GM23338 (cell line): ENCODE measurements around the gene PIR. TPM values are rescaled to one million over a fixed set of nuclear protein-coding genes. Genes with fewer than 3 reads are reported as not detected.

Experiments
- ATAC-seq: fragments of 200-7000 bp; cut with Tn5 transposase; 3 replicates; pipeline ENCODE4 v1.9.1; 2020
- DNase-seq: peaks from one replicate; pipeline ENCODE4 v3.0.0-alpha.2; 2015; ENCODE audit warnings: low spot score
- H2AFZ ChIP-seq: fragments of 200-600 bp; sonication (generic); 2 replicates; pipeline ENCODE4 v1.8.0; 2016; ENCODE audit warnings: antibody characterized with exemption, mild to moderate bottlenecking, moderate library complexity
- H3F3A ChIP-seq: fragments of 200-600 bp; sonication (generic); replicated peaks from 2 replicates; pipeline ENCODE4 v1.8.0; 2017; ENCODE audit warnings: antibody characterized with exemption, mixed run types, low read depth
- H3K27ac ChIP-seq: fragments of 200-600 bp; sonication (generic); 2 replicates; pipeline ENCODE4 v1.6.1; 2016; ENCODE audit warnings: low read depth
- H3K27me3 ChIP-seq: fragments of 200-600 bp; sonication (generic); 2 replicates; pipeline ENCODE4 v1.8.0; 2016; ENCODE audit warnings: mild to moderate bottlenecking, mixed run types, moderate library complexity; ENCODE audit not compliant: insufficient read depth
- H3K36me3 ChIP-seq: fragments of 200-600 bp; sonication (generic); 2 replicates; pipeline ENCODE4 v1.8.0; 2016; ENCODE audit warnings: mild to moderate bottlenecking; ENCODE audit not compliant: insufficient read depth
- H3K4me1 ChIP-seq: fragments of 200-600 bp; sonication (generic); 2 replicates; pipeline ENCODE4 v1.8.0; 2016; ENCODE audit warnings: mild to moderate bottlenecking, moderate library complexity; ENCODE audit not compliant: insufficient read depth
- H3K4me2 ChIP-seq: fragments of 200-600 bp; sonication (generic); 2 replicates; pipeline ENCODE4 v1.7.1; 2017; ENCODE audit warnings: mixed run types
- H3K4me3 ChIP-seq: fragments of 200-600 bp; sonication (generic); 2 replicates; pipeline ENCODE4 v1.6.1; 2016; ENCODE audit warnings: mixed run types
- H3K79me2 ChIP-seq: fragments of 200-600 bp; sonication (generic); replicated peaks from 2 replicates; pipeline ENCODE4 v1.8.0; 2017; ENCODE audit warnings: mild to moderate bottlenecking; ENCODE audit not compliant: insufficient read depth
- H3K9me2 ChIP-seq: fragments of 200-600 bp; sonication (generic); 2 replicates; pipeline ENCODE4 v1.8.0; 2017; ENCODE audit not compliant: insufficient read depth
- H4K20me1 ChIP-seq: fragments of 200-600 bp; sonication (generic); replicated peaks from 2 replicates; pipeline ENCODE4 v1.8.0; 2017; ENCODE audit warnings: mild to moderate bottlenecking; ENCODE audit not compliant: insufficient read depth
- H3K27ac Mint-ChIP-seq: 2 replicates; pipeline ENCODE4 v1.8.0; 2020; ENCODE audit warnings: inconsistent platforms, mild to moderate bottlenecking, moderate library complexity, mixed read lengths
- H3K27me3 Mint-ChIP-seq: 3 replicates; pipeline ENCODE4 v1.8.0; 2022; ENCODE audit warnings: low read depth, mild to moderate bottlenecking, moderate library complexity, mixed read lengths, inconsistent platforms; ENCODE audit not compliant: insufficient read depth, poor library complexity
- H3K36me3 Mint-ChIP-seq: 3 replicates; pipeline ENCODE4 v1.8.0; 2021; ENCODE audit warnings: low read depth, mild to moderate bottlenecking, inconsistent platforms, moderate library complexity, mixed read lengths
- H3K4me1 Mint-ChIP-seq: 3 replicates; pipeline ENCODE4 v1.8.0; 2020; ENCODE audit warnings: mild to moderate bottlenecking, inconsistent platforms, mixed read lengths
- H3K4me3 Mint-ChIP-seq: 3 replicates; pipeline ENCODE4 v1.8.0; 2021; ENCODE audit warnings: moderate library complexity, mild to moderate bottlenecking, inconsistent platforms, mixed read lengths
- H3K9me3 Mint-ChIP-seq: 3 replicates; pipeline ENCODE4 v1.8.0; 2020; ENCODE audit warnings: moderate library complexity, mild to moderate bottlenecking, inconsistent platforms, mixed read lengths
- CREB1 ChIP-seq: fragments of 250-450 bp; sonication (Bioruptor Pico); IDR thresholded peaks from 2 replicates; pipeline ENCODE4 v1.5.0; 2020; ENCODE audit warnings: low read depth, mild to moderate bottlenecking, moderate library complexity
- EZH2 ChIP-seq: fragments of 200-600 bp; sonication (generic); IDR thresholded peaks from one replicate; pipeline ENCODE4 v1.8.0; 2017; ENCODE audit warnings: antibody characterized with exemption, mild to moderate bottlenecking, low read depth; ENCODE audit not compliant: unreplicated experiment
- EZH2phosphoT487 ChIP-seq: fragments of 200-600 bp; sonication (generic); IDR thresholded peaks from one replicate; pipeline ENCODE4 v1.8.1; 2018; ENCODE audit warnings: antibody characterized with exemption; ENCODE audit not compliant: unreplicated experiment
- JUNB ChIP-seq: IDR thresholded peaks from one replicate; pipeline ENCODE4 v1.6.1; 2016; ENCODE audit warnings: antibody characterized with exemption; ENCODE audit not compliant: unreplicated experiment
- NANOG ChIP-seq: IDR thresholded peaks from 2 replicates; pipeline ENCODE4 v1.6.1; 2016; ENCODE audit warnings: antibody characterized with exemption, borderline replicate concordance
- POLR2AphosphoS5 ChIP-seq: IDR thresholded peaks from 2 replicates; pipeline ENCODE4 v1.6.1; 2016; ENCODE audit warnings: antibody characterized with exemption, low read depth
- STAT1 ChIP-seq: IDR thresholded peaks from one replicate; pipeline ENCODE4 v1.6.1; 2016; ENCODE audit warnings: antibody characterized with exemption; ENCODE audit not compliant: unreplicated experiment
- ZNF114 ChIP-seq: fragments of 250-450 bp; sonication (Bioruptor Pico); IDR thresholded peaks from 2 replicates; pipeline ENCODE4 v1.5.0; 2020; ENCODE audit warnings: mild to moderate bottlenecking, moderate library complexity
- polyA plus RNA-seq: library from polyadenylated mRNA; unstranded; fragments of >200 nt; fragmentation: Nextera tagmentation; extraction: Ambion mirVana; gene quantifications from 2 replicates; pipeline ENCODE4 v1.2.1, GENCODE V29; 2016
- total RNA-seq: library from RNA; depleted of rRNA; stranded (reverse); fragments of >200 nt; shearing (Covaris generic); gene quantifications from 2 replicates; pipeline ENCODE4 v1.2.3, GENCODE V29; 2014
- TF ChIP-seq, protein P1 (sequence below): IDR thresholded peaks from 2 replicates; pipeline ENCODE4 v1.6.1; 2016; ENCODE audit warnings: antibody characterized with exemption
- TF ChIP-seq, protein P2 (sequence below): fragments of 250-450 bp; sonication (Bioruptor Pico); IDR thresholded peaks from 2 replicates; pipeline ENCODE4 v1.5.0; 2020; ENCODE audit warnings: mild to moderate bottlenecking, moderate library complexity
- TF ChIP-seq, protein P3 (sequence below), 2 experiments: fragments of 200-600 bp in 1 of 2; sonication (generic) in 1 of 2; conservative IDR thresholded peaks; 2 replicates each; pipeline versions ENCODE4 v1.5.1 to v1.6.1; 2016 to 2017; ENCODE audit warnings: antibody characterized with exemption in 2 of 2, low read depth in 2 of 2, mild to moderate bottlenecking in 2 of 2, moderate library complexity in 1 of 2

Gene PIR
- total and polyA plus RNA-seq, 2 experiments from 2014 or later: 13.1 to 25.2 TPM

DNA sequence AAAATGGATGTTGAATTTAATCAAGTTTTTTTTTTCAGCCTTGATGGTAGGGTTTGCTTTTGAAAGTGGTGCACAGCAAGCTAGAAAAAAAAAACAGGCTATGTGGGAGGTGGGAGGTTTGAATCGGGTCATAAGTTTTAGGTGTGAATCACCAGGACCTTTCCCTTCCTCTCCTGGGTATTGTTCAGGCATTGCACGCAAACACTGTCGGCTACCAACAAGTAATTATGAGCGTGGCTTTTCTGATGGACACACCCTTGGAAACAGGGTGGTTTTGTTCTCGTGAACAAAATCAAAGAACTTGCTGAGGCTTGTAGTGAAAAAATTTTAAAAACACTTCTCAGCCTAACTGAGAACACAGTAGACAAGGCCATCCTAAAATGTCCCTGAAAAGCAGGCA is 18.1 kb downstream of the PIR start:
- no peak overlapping the region for H3K4me2 ChIP-seq
- H3K9me2 ChIP-seq: no peaks in the 10 kb centered on the region
- H3K79me2 ChIP-seq: no peaks in the 10 kb centered on the region
- H3K27ac ChIP-seq: peak overlapping the region; percentile 82; the same call in 1 of the 2 replicates
- H4K20me1 ChIP-seq: no peaks in the 10 kb centered on the region
- Mint-ChIP-seq H3K27ac (peak overlapping the region; percentile 74; the same call in 1 of the 2 replicates), H3K36me3 (peaks cover 6% of the 10 kb centered on the region; the same call in 2 of the 3 replicates), H3K9me3 (no peaks in the 10 kb centered on the region), H3K4me3 (no peak overlapping the region), H3K4me1 (peaks cover 18% of the 10 kb centered on the region; the same call in 2 of the 3 replicates), H3K27me3 (peaks cover 2% of the 10 kb centered on the region)
- no peaks in the 10 kb centered on the region for H3K36me3 ChIP-seq
- DNase-seq: no peak
- no peak for TF ChIP-seq CREB1 (CRISPR knock-in tag)
- TF ChIP-seq, protein P1, sequence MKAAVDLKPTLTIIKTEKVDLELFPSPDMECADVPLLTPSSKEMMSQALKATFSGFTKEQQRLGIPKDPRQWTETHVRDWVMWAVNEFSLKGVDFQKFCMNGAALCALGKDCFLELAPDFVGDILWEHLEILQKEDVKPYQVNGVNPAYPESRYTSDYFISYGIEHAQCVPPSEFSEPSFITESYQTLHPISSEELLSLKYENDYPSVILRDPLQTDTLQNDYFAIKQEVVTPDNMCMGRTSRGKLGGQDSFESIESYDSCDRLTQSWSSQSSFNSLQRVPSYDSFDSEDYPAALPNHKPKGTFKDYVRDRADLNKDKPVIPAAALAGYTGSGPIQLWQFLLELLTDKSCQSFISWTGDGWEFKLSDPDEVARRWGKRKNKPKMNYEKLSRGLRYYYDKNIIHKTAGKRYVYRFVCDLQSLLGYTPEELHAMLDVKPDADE: no peak
- no peak for TF ChIP-seq POLR2AphosphoS5
- H3K4me1 ChIP-seq: peaks cover 12% of the 10 kb centered on the region
- no peak for ATAC-seq
- H2AFZ ChIP-seq: no peak overlapping the region
- no peaks in the 10 kb centered on the region for H3K27me3 ChIP-seq
- H3F3A ChIP-seq: no peaks in the 10 kb centered on the region
- H3K4me3 ChIP-seq: no peak overlapping the region

DNA sequence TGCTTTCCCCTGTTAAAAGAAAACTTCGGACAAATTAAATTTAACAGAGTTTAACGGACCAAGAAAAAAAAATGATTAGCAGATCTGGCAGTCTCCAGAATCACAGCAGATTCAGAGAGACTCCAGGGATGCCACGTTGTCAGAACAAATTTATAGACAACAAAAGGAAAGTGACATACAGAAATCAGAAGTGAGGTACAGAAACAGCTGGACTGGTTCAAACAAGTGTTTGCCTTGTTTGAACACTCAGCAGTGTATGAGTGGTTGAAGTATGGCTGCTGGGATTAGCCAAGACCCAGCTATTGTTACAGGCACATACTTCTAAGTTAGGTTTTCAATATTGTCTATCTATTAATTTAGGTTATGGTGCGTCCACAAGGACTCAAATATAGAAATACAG is 19.1 kb downstream of the PIR start:
- Mint-ChIP-seq H3K27me3 (peaks cover 2% of the 10 kb centered on the region), H3K36me3 (peaks cover 5% of the 10 kb centered on the region; the same call in 1 of the 3 replicates), H3K4me1 (peaks cover 18% of the 10 kb centered on the region; the same call in 2 of the 3 replicates), H3K9me3 (no peaks in the 10 kb centered on the region), H3K4me3 (no peak overlapping the region), H3K27ac (no peak overlapping the region)
- Histone ChIP-seq H3F3A (no peaks in the 10 kb centered on the region), H3K9me2 (no peaks in the 10 kb centered on the region), H3K4me3 (no peak overlapping the region), H3K4me2 (no peak overlapping the region), H3K36me3 (no peaks in the 10 kb centered on the region), H2AFZ (no peak overlapping the region), H3K4me1 (peaks cover 12% of the 10 kb centered on the region), H3K27ac (no peak overlapping the region), H3K27me3 (no peaks in the 10 kb centered on the region), H3K79me2 (no peaks in the 10 kb centered on the region), H4K20me1 (no peaks in the 10 kb centered on the region)
- ATAC-seq (no peak), DNase-seq (no peak)
- no peak for TF ChIP-seq NANOG
- TF ChIP-seq, protein P1: no peak
- no peak for TF ChIP-seq CREB1 (CRISPR knock-in tag)
- TF ChIP-seq STAT1: no peak
- TF ChIP-seq, protein P2, sequence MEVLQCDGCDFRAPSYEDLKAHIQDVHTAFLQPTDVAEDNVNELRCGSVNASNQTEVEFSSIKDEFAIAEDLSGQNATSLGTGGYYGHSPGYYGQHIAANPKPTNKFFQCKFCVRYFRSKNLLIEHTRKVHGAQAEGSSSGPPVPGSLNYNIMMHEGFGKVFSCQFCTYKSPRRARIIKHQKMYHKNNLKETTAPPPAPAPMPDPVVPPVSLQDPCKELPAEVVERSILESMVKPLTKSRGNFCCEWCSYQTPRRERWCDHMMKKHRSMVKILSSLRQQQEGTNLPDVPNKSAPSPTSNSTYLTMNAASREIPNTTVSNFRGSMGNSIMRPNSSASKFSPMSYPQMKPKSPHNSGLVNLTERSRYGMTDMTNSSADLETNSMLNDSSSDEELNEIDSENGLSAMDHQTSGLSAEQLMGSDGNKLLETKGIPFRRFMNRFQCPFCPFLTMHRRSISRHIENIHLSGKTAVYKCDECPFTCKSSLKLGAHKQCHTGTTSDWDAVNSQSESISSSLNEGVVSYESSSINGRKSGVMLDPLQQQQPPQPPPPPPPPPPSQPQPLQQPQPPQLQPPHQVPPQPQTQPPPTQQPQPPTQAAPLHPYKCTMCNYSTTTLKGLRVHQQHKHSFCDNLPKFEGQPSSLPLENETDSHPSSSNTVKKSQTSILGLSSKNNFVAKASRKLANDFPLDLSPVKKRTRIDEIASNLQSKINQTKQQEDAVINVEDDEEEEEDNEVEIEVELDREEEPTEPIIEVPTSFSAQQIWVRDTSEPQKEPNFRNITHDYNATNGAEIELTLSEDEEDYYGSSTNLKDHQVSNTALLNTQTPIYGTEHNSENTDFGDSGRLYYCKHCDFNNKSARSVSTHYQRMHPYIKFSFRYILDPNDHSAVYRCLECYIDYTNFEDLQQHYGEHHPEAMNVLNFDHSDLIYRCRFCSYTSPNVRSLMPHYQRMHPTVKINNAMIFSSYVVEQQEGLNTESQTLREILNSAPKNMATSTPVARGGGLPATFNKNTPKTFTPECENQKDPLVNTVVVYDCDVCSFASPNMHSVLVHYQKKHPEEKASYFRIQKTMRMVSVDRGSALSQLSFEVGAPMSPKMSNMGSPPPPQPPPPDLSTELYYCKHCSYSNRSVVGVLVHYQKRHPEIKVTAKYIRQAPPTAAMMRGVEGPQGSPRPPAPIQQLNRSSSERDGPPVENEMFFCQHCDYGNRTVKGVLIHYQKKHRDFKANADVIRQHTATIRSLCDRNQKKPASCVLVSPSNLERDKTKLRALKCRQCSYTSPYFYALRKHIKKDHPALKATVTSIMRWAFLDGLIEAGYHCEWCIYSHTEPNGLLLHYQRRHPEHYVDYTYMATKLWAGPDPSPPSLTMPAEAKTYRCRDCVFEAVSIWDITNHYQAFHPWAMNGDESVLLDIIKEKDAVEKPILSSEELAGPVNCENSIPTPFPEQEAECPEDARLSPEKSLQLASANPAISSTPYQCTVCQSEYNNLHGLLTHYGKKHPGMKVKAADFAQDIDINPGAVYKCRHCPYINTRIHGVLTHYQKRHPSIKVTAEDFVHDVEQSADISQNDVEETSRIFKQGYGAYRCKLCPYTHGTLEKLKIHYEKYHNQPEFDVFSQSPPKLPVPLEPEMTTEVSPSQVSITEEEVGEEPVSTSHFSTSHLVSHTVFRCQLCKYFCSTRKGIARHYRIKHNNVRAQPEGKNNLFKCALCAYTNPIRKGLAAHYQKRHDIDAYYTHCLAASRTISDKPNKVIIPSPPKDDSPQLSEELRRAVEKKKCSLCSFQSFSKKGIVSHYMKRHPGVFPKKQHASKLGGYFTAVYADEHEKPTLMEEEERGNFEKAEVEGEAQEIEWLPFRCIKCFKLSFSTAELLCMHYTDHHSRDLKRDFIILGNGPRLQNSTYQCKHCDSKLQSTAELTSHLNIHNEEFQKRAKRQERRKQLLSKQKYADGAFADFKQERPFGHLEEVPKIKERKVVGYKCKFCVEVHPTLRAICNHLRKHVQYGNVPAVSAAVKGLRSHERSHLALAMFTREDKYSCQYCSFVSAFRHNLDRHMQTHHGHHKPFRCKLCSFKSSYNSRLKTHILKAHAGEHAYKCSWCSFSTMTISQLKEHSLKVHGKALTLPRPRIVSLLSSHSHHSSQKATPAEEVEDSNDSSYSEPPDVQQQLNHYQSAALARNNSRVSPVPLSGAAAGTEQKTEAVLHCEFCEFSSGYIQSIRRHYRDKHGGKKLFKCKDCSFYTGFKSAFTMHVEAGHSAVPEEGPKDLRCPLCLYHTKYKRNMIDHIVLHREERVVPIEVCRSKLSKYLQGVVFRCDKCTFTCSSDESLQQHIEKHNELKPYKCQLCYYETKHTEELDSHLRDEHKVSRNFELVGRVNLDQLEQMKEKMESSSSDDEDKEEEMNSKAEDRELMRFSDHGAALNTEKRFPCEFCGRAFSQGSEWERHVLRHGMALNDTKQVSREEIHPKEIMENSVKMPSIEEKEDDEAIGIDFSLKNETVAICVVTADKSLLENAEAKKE (CRISPR knock-in tag): no peak
- TF ChIP-seq POLR2AphosphoS5: no peak
- no peak for TF ChIP-seq JUNB
- TF ChIP-seq, protein P3, sequence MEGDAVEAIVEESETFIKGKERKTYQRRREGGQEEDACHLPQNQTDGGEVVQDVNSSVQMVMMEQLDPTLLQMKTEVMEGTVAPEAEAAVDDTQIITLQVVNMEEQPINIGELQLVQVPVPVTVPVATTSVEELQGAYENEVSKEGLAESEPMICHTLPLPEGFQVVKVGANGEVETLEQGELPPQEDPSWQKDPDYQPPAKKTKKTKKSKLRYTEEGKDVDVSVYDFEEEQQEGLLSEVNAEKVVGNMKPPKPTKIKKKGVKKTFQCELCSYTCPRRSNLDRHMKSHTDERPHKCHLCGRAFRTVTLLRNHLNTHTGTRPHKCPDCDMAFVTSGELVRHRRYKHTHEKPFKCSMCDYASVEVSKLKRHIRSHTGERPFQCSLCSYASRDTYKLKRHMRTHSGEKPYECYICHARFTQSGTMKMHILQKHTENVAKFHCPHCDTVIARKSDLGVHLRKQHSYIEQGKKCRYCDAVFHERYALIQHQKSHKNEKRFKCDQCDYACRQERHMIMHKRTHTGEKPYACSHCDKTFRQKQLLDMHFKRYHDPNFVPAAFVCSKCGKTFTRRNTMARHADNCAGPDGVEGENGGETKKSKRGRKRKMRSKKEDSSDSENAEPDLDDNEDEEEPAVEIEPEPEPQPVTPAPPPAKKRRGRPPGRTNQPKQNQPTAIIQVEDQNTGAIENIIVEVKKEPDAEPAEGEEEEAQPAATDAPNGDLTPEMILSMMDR (conservative IDR thresholded peaks at IDR 0.05; ENCODE audit: low read depth in 2 of 2): no peak
- no peak for TF ChIP-seq EZH2
- no peak for TF ChIP-seq ZNF114
- TF ChIP-seq EZH2phosphoT487: no peak
